Measurements from ENCODE around the gene ANOS1.

ANOS1 gene

GRCh38 chrX:8714164-8714563 is 17.8 kb downstream of the ANOS1 start:
- peaks cover 21% of the 10 kb centered on the region; the same call in 1 of the 2 replicates for H3K4me1 ChIP-seq (ENCODE audit: control insufficient read depth, insufficient read depth, low read length)
- no peaks in the 10 kb centered on the region; the same call in 1 of the 2 replicates for H3K9me3 ChIP-seq (ENCODE audit: control insufficient read depth, insufficient read depth, low read depth, low read length)
- no peak overlapping the region for H3K4me3 ChIP-seq (ENCODE audit: low read depth, low read length)
- no peak overlapping the region for H3K27ac ChIP-seq (ENCODE audit: low read depth, low read length)
- H3K36me3 ChIP-seq (ENCODE audit: control insufficient read depth, insufficient read depth, low read length) = peaks cover 10% of the 10 kb centered on the region
- no peaks in the 10 kb centered on the region for H3K27me3 ChIP-seq (ENCODE audit: control insufficient read depth, insufficient read depth, low read length)
- H3K9ac ChIP-seq (ENCODE audit: low read length) = no peak overlapping the region

DNA sequence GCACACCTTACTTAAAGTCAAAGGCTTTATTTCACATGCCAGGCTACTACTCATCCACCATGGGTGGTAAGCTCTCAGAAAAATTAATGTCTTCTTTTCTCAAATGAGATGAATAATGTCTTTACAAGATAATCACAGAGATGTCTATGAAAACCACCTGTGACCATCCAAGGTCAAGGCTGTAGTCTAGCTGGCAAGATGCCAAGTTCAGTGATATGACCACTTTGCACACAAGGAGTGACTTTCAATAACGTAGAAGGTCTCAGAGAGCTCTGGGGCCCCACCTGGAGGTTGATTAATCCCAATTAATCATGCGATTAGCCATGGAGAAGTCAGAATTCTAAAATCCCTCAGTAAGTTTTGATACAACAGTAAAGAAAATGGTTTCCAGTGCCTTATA is 20.5 kb downstream of the ANOS1 start:
- Histone ChIP-seq H3K27ac (ENCODE audit: low read depth, low read length) (no peak overlapping the region), H3K9ac (ENCODE audit: low read length) (no peak overlapping the region), H3K4me3 (ENCODE audit: low read depth, low read length) (no peak overlapping the region), H3K9me3 (ENCODE audit: control insufficient read depth, insufficient read depth, low read depth, low read length) (no peaks in the 10 kb centered on the region; the same call in 1 of the 2 replicates), H3K27me3 (ENCODE audit: control insufficient read depth, insufficient read depth, low read length) (no peaks in the 10 kb centered on the region), H3K36me3 (ENCODE audit: control insufficient read depth, insufficient read depth, low read length) (peaks cover 6% of the 10 kb centered on the region; the same call in 1 of the 2 replicates), H3K4me1 (ENCODE audit: control insufficient read depth, insufficient read depth, low read length) (peaks cover 18% of the 10 kb centered on the region; the same call in 1 of the 2 replicates)

GRCh38 chrX:8704184-8704583 is 27.8 kb downstream of the ANOS1 start:
- peaks cover 5% of the 10 kb centered on the region; the same call in 1 of the 2 replicates for H3K36me3 ChIP-seq (ENCODE audit: control insufficient read depth, insufficient read depth, low read length)
- H3K27ac ChIP-seq (ENCODE audit: low read depth, low read length) = no peak overlapping the region
- no peaks in the 10 kb centered on the region for H3K9me3 ChIP-seq (ENCODE audit: control insufficient read depth, insufficient read depth, low read depth, low read length)
- H3K9ac ChIP-seq (ENCODE audit: low read length) = no peak overlapping the region
- H3K27me3 ChIP-seq (ENCODE audit: control insufficient read depth, insufficient read depth, low read length) = no peaks in the 10 kb centered on the region
- no peaks in the 10 kb centered on the region; the same call in 1 of the 2 replicates for H3K4me1 ChIP-seq (ENCODE audit: control insufficient read depth, insufficient read depth, low read length)
- H3K4me3 ChIP-seq (ENCODE audit: low read depth, low read length) = no peak overlapping the region

GRCh38 chrX:8692871-8693270 is 39.1 kb downstream of the ANOS1 start:
- Histone ChIP-seq H3K4me1 (ENCODE audit: control insufficient read depth, insufficient read depth, low read length) (peaks cover 30% of the 10 kb centered on the region), H3K27me3 (ENCODE audit: control insufficient read depth, insufficient read depth, low read length) (no peaks in the 10 kb centered on the region), H3K36me3 (ENCODE audit: control insufficient read depth, insufficient read depth, low read length) (peaks cover 17% of the 10 kb centered on the region), H3K9ac (ENCODE audit: low read length) (no peak overlapping the region), H3K27ac (ENCODE audit: low read depth, low read length) (no peak overlapping the region), H3K4me3 (ENCODE audit: low read depth, low read length) (no peak overlapping the region), H3K9me3 (ENCODE audit: control insufficient read depth, insufficient read depth, low read depth, low read length) (0 out of 2 replicates have a peak, but pooled peaks cover 2% of the 10 kb centered on the region)

GRCh38 chrX:8689473-8689872 is 42.5 kb downstream of the ANOS1 start:
- H3K27me3 ChIP-seq (ENCODE audit: control insufficient read depth, insufficient read depth, low read length) = no peaks in the 10 kb centered on the region
- peaks cover 4% of the 10 kb centered on the region; the same call in 1 of the 2 replicates for H3K36me3 ChIP-seq (ENCODE audit: control insufficient read depth, insufficient read depth, low read length)
- H3K9ac ChIP-seq (ENCODE audit: low read length) = peak overlapping the region; percentile 66
- peaks cover 60% of the 10 kb centered on the region for H3K4me1 ChIP-seq (ENCODE audit: control insufficient read depth, insufficient read depth, low read length)
- H3K4me3 ChIP-seq (ENCODE audit: low read depth, low read length) = no peak overlapping the region
- peak overlapping the region; percentile 75 for H3K27ac ChIP-seq (ENCODE audit: low read depth, low read length)
- H3K9me3 ChIP-seq (ENCODE audit: control insufficient read depth, insufficient read depth, low read depth, low read length) = no peaks in the 10 kb centered on the region

DNA sequence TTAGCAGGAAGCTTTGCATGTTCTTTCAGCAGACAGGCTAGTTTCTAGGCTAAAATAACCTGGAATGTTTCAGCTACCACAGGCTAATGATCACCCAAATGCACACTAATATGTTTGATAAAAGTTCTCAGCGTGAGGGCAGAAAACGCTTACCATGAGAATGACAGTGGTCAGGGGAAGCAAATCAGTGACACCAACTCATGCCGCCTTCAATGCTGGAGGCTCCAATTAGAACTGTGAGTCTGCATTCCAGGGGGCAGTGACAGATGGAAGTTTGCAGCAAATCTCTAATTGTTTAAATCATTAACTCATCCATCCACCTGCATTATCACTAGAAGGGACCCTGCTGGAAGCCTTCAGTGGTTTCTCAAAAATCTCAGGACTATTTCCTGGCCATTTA is 43.2 kb downstream of the ANOS1 start:
- peak overlapping the region; percentile 66 for H3K9ac ChIP-seq (ENCODE audit: low read length)
- peaks cover 5% of the 10 kb centered on the region for H3K36me3 ChIP-seq (ENCODE audit: control insufficient read depth, insufficient read depth, low read length)
- H3K27me3 ChIP-seq (ENCODE audit: control insufficient read depth, insufficient read depth, low read length) = no peaks in the 10 kb centered on the region
- no peak overlapping the region for H3K4me3 ChIP-seq (ENCODE audit: low read depth, low read length)
- peak overlapping the region; percentile 88 for H3K27ac ChIP-seq (ENCODE audit: low read depth, low read length)
- no peaks in the 10 kb centered on the region for H3K9me3 ChIP-seq (ENCODE audit: control insufficient read depth, insufficient read depth, low read depth, low read length)
- H3K4me1 ChIP-seq (ENCODE audit: control insufficient read depth, insufficient read depth, low read length) = peaks cover 67% of the 10 kb centered on the region

DNA sequence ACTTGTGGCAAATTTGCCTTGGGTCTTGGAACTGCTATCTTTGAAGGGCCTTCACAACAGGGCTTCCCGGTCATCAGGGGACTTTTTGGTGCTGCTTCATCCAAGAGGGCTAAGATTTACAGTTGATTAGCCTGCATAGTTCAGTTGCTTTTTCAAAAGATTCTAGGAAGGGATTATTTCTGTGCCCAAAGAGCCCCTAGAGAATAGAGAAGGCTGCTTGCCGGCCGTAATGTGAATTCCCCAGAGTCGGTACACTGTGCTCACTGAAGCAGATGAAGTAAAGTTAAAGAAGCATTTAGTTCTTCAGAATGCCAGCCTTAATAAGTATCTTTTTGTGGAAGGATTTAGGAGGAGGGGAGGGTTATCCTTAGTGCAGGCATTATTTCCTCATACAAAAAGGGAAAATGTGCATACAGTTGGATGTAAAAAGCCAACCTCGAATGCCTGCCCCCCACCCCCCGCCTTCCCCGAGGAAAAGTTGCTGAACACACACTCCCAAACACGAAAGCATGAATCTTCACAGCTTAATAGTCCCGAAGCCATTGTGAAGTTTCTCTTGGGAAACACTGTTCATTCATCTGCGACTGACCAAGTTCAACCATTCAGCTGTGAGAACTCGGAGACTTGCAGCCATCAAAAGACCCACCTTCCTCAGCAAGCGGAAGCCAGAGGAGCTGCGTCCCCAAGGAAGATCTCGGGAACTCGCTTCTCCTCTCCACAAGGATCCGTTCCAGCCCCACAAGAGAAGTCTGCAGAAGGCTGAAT is 47.6 kb downstream of the ANOS1 start:
- no peaks in the 10 kb centered on the region for H3K9me3 ChIP-seq (ENCODE audit: control insufficient read depth, insufficient read depth, low read depth, low read length)
- H3K4me3 ChIP-seq (ENCODE audit: low read depth, low read length) = no peak overlapping the region
- H3K27me3 ChIP-seq (ENCODE audit: control insufficient read depth, insufficient read depth, low read length) = no peaks in the 10 kb centered on the region
- H3K4me1 ChIP-seq (ENCODE audit: control insufficient read depth, insufficient read depth, low read length) = peaks cover 53% of the 10 kb centered on the region
- H3K9ac ChIP-seq (ENCODE audit: low read length) = no peak overlapping the region
- H3K27ac ChIP-seq (ENCODE audit: low read depth, low read length) = peak overlapping the region; percentile 23; the same call in 1 of the 2 replicates
- peaks cover 10% of the 10 kb centered on the region for H3K36me3 ChIP-seq (ENCODE audit: control insufficient read depth, insufficient read depth, low read length)

DNA sequence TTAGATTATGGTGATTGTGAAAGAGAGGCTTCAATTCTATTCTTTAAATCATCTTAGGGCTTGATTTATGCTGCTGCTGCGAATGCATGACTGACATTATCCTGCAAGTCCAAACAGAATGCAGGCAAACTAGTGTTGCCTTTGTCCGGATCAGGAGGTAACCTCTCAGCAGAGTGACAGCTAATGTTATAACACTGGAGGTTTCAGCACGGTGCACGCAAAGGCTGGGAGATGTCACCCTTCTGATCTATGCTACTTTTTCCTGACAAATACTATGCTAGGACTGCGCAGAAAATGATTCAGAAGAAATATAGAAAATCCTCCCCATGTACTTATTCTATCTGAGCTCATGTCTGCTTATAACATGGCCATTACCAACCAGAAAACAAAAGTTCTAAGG is 48.2 kb downstream of the ANOS1 start:
- Histone ChIP-seq H3K9me3 (ENCODE audit: control insufficient read depth, insufficient read depth, low read depth, low read length) (no peaks in the 10 kb centered on the region), H3K4me1 (ENCODE audit: control insufficient read depth, insufficient read depth, low read length) (peaks cover 50% of the 10 kb centered on the region), H3K4me3 (ENCODE audit: low read depth, low read length) (no peak overlapping the region), H3K36me3 (ENCODE audit: control insufficient read depth, insufficient read depth, low read length) (peaks cover 10% of the 10 kb centered on the region), H3K27ac (ENCODE audit: low read depth, low read length) (peak overlapping the region; percentile 22; the same call in 1 of the 2 replicates), H3K9ac (ENCODE audit: low read length) (no peak overlapping the region), H3K27me3 (ENCODE audit: control insufficient read depth, insufficient read depth, low read length) (no peaks in the 10 kb centered on the region)

DNA sequence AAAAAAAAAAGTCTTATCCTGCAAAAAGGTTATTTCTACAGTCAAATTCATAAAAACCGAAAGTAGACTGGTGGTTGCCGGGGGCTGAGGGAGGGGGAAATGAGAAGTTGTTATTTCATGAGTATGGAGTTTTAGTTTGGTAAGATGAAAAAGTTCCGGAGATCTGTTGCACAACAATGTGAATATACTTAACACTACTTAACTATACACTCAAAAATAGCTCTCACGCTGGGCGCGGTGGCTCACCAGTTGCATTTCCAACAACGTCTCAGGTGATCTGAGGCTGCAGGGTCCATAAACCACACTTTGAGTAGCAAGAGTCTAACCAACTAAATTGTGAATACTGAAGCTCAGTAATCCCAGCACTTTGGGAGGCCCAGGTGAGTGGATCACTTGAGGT is 52.4 kb downstream of the ANOS1 start:
- no peaks in the 10 kb centered on the region for H3K27me3 ChIP-seq (ENCODE audit: control insufficient read depth, insufficient read depth, low read length)
- H3K9ac ChIP-seq (ENCODE audit: low read length) = no peak overlapping the region
- no peak overlapping the region for H3K4me3 ChIP-seq (ENCODE audit: low read depth, low read length)
- peaks cover 11% of the 10 kb centered on the region for H3K36me3 ChIP-seq (ENCODE audit: control insufficient read depth, insufficient read depth, low read length)
- H3K9me3 ChIP-seq (ENCODE audit: control insufficient read depth, insufficient read depth, low read depth, low read length) = no peaks in the 10 kb centered on the region
- no peak overlapping the region for H3K27ac ChIP-seq (ENCODE audit: low read depth, low read length)
- H3K4me1 ChIP-seq (ENCODE audit: control insufficient read depth, insufficient read depth, low read length) = peaks cover 24% of the 10 kb centered on the region

DNA sequence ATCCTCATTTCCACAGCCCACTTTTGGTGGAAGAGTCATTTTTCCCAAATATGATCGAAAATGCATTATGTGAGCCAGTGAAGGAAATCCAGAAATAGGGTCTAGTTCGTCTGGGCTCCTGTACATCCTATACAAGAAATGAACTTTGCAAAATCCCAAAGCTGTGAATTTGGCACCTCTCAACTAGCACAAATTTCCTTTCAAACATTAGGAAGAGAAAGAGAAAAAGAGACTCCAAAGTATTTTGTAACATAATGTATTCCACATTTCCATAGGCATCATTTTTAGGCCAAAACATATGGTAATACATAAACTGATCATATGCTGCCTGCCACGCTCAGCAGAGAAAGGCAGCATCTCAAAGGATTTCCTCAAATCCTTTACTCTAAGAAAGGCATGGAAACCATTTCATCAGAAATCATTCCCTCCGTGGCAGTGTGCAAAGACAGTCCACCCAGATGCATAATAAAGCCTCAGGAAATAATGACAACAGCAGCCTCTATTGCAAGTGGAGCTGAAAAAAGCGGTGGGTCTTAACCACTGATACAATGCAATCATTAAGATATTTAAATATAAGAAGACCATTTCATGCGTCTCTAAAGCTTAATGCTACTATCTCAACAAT is 56.8 kb downstream of the ANOS1 start:
- no peaks in the 10 kb centered on the region for H3K27me3 ChIP-seq (ENCODE audit: control insufficient read depth, insufficient read depth, low read length)
- no peak overlapping the region for H3K4me3 ChIP-seq (ENCODE audit: low read depth, low read length)

DNA sequence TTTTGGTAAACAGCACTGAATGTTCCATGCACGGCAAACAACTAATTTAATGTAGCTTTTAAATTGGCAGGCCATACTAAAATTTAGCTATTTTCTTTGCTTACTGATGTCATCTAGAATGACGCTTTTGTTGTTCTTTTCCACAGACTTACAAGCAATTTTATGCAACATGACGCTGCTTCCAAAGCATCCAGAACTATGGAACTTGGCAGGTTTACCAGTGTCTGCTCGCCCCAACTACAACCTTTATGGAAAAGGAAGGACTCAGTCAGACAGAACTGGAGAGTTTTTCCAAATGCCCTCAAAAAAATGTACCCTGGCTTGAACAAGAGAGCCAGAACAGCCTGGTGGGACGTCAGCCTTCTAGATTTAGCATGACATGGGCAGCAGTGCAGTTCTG is 58.7 kb downstream of the ANOS1 start:
- Histone ChIP-seq H3K27me3 (ENCODE audit: control insufficient read depth, insufficient read depth, low read length) (no peaks in the 10 kb centered on the region), H3K9ac (ENCODE audit: low read length) (no peak overlapping the region), H3K27ac (ENCODE audit: low read depth, low read length) (no peak overlapping the region), H3K9me3 (ENCODE audit: control insufficient read depth, insufficient read depth, low read depth, low read length) (no peaks in the 10 kb centered on the region), H3K4me1 (ENCODE audit: control insufficient read depth, insufficient read depth, low read length) (peaks cover 46% of the 10 kb centered on the region), H3K36me3 (ENCODE audit: control insufficient read depth, insufficient read depth, low read length) (peaks cover 4% of the 10 kb centered on the region; the same call in 1 of the 2 replicates), H3K4me3 (ENCODE audit: low read depth, low read length) (no peak overlapping the region)

More for the DNA sequence above, 56.8 kb downstream of the ANOS1 start:
- Histone ChIP-seq H3K9ac (ENCODE audit: low read length) (no peak overlapping the region), H3K27ac (ENCODE audit: low read depth, low read length) (no peak overlapping the region), H3K36me3 (ENCODE audit: control insufficient read depth, insufficient read depth, low read length) (peaks cover 6% of the 10 kb centered on the region), H3K4me1 (ENCODE audit: control insufficient read depth, insufficient read depth, low read length) (peaks cover 40% of the 10 kb centered on the region), H3K9me3 (ENCODE audit: control insufficient read depth, insufficient read depth, low read depth, low read length) (no peaks in the 10 kb centered on the region)
